Lower leg skin (tissue), 3 donors: ENCODE measurements around the gene TSSK1B.

Experiments
- POLR2A ChIP-seq, 2 donors: fragments of 450-650 bp; IDR thresholded peaks; one replicate each; pipeline ENCODE4 v1.6.1; 2016 to 2017; ENCODE audit warnings: antibody characterized with exemption in 2 of 2, mild to moderate bottlenecking in 1 of 2, moderate library complexity in 1 of 2
- TF ChIP-seq, protein P1 (sequence below), 3 donors: fragments of 450-650 bp; IDR thresholded peaks; one replicate each; pipeline ENCODE4 v1.5.1; 2016; ENCODE audit warnings: antibody characterized with exemption in 3 of 3, mild to moderate bottlenecking in 3 of 3, moderate library complexity in 2 of 3

DNA sequence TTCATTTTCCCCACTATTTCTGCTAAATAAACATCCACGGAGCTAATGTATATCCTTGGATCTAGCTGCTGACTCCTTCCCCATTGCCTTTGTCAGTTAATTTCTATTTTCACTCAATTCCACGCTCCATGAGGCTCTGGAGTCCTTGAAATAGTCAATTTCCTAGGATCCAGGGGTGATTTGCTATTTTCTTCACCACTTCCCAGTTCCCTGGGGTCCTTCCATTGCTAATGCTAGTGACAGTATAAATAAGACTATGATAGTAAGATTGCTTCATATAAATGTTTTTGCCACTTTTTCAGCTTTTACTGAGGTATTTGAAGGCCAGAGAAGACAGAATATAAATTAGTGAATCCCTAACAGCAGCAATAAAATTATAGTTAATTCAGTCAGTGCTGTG lies 13.1 kb downstream of the TSSK1B start:
- no peak for TF ChIP-seq POLR2A (IDR thresholded peaks at IDR 0.05)
- TF ChIP-seq, protein P1, sequence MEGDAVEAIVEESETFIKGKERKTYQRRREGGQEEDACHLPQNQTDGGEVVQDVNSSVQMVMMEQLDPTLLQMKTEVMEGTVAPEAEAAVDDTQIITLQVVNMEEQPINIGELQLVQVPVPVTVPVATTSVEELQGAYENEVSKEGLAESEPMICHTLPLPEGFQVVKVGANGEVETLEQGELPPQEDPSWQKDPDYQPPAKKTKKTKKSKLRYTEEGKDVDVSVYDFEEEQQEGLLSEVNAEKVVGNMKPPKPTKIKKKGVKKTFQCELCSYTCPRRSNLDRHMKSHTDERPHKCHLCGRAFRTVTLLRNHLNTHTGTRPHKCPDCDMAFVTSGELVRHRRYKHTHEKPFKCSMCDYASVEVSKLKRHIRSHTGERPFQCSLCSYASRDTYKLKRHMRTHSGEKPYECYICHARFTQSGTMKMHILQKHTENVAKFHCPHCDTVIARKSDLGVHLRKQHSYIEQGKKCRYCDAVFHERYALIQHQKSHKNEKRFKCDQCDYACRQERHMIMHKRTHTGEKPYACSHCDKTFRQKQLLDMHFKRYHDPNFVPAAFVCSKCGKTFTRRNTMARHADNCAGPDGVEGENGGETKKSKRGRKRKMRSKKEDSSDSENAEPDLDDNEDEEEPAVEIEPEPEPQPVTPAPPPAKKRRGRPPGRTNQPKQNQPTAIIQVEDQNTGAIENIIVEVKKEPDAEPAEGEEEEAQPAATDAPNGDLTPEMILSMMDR (IDR thresholded peaks at IDR 0.05) = no peak
